ENCODE data around the gene VAT1L.

The VAT1L gene

GRCh38 chr16:77788181-77789084 lies at the start of gene VAT1L:
VAT1L (plus strand) TSS chr16:77788564; CDS start chr16:77788683, 119 bp downstream.
- DNase-seq (ENCODE audit: low spot score) = no peak

- DNase-seq (ENCODE audit: low spot score) = no peak
Measured at GRCh38 chr16:77738706-77739558, 49.4 kb upstream of the VAT1L start.

- DNase-seq (ENCODE audit: low spot score) = no peak
Measured at GRCh38 chr16:77739559-77739892, 48.8 kb upstream of the VAT1L start.

DNA sequence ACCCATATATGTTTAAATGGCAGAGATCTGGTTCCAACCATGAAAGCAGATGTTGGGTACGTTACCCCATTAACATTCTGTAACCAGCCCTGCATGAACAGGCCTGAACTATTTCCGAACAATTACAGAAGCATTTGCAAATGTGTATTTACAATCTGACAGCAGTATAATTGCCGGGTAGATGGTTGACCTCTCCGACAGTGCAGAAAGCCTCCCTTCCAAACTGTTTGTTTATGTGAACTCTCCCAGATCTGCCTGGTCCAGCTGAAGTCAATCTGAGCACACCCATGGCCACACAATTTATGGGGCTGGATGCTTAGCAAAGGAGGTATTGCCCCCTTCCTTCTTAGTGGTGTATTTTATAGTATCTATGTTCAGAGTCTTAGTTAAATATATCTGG lies 44.2 kb upstream of the VAT1L start:
- DNase-seq (ENCODE audit: low spot score) = no peak

GRCh38 chr16:77745972-77746371 lies 42.4 kb upstream of the VAT1L start:
- no peak for DNase-seq (ENCODE audit: low spot score)

- DNase-seq (ENCODE audit: low spot score) = no peak
Measured at GRCh38 chr16:77748421-77749005, 39.9 kb upstream of the VAT1L start.

DNA sequence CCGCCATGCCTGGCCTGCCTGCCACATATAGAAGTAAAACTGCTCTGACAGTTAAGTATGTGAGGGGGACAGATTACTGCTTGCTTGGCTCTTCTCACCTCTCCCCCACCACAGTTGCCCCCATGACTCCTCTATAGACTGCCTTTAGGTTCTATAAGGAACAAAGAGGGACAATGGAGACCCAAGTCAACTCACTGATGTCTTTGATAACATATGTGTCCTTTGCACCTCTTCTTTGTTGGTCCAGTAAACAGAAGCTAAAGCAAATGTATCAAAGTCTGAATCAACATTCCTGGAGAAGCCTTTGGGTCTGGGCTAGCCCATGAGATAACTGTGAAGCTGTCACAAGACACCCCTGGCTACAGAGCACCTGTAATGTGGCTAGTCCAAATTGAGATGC lies 38.9 kb upstream of the VAT1L start:
- no peak for DNase-seq (ENCODE audit: low spot score)

DNA sequence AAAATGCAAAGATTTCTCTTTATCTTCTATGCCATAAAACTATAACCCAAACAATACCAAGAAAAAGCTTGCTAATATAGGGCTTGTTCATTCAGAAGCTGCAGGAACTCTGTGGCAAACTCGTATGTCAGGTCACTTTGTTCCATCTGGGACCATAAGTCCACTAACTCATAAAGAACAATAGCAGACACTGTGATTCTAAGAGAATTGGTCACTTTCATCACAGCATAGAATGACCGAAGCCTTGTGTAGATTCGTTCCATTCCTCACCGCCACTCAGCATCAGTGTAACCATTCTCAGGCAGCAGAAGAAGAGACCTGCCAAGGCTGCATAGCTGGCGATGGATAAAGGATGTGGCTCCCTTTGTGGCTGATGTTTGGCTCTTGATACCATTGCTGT lies 30.3 kb upstream of the VAT1L start:
- DNase-seq (ENCODE audit: low spot score) = no peak

DNA sequence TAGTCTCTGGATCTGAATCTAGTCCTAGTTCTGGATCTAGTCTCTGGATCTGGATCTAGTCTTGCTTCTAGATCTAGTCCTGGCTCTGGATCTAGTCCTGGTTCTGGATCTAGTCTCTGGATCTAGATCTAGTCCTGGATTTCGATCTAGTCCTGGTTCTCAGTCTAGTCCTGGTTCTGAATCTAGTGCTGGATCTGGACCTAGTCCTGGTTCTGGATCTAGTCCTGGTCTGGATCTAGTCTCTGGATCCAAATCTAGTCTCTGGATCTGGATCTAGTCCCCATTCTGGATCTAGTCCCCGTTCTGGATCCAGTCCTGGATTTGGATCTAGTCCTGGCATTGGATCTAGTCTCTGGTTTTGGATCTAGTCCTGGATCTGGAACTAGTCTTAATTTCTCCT lies 29.9 kb upstream of the VAT1L start:
- no peak for DNase-seq (ENCODE audit: low spot score)

DNA sequence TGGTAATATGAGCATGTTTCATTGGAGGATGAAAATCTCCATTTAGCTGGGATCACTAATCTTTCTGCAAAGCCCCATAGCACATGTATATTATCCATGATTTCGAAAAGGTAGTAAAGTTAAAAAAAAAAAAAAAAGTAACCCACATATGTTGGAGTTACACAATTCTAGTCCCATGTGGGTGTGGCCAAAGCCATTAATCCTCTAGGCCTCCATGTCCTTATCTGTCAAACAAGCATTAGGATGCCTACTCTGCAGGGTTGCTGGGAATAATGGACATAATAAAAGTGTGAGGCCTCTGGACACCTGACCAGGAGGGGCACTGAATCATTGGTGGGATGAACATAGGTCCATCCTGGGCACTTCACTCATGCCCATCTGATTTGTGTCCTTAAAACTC lies 29.2 kb upstream of the VAT1L start:
- DNase-seq (ENCODE audit: low spot score) = no peak

GRCh38 chr16:77759821-77760220 lies 28.5 kb upstream of the VAT1L start:
- no peak for DNase-seq (ENCODE audit: low spot score)

GRCh38 chr16:77760800-77761199 lies 27.6 kb upstream of the VAT1L start:
- no peak for DNase-seq (ENCODE audit: low spot score)

- no peak for DNase-seq (ENCODE audit: low spot score)
Measured at GRCh38 chr16:77761204-77761603, 27.2 kb upstream of the VAT1L start.

GRCh38 chr16:77762262-77762661 lies 26.1 kb upstream of the VAT1L start:
- DNase-seq (ENCODE audit: low spot score) = no peak

GRCh38 chr16:77763994-77764393 lies 24.4 kb upstream of the VAT1L start:
- DNase-seq (ENCODE audit: low spot score) = no peak

DNA sequence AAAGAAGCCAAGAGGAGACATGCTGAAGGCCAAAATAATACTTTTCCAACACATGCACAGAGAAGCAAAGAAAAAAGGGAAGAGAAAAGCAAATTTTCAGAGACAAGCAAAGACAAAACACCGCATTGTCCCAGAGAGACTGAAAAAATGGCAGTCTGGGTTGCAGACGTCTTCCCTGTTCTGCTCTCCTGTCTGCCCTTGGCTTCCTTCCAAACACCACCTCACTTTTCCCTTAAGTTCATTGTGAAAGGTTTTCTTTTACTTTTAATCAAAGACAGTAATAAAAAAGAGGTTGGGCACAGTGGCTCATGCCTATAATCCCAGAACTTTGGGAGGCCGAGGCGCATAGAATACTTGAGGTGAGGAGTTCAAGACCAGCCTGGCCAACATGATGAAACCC lies 21.2 kb upstream of the VAT1L start:
- no peak for DNase-seq (ENCODE audit: low spot score)

DNA sequence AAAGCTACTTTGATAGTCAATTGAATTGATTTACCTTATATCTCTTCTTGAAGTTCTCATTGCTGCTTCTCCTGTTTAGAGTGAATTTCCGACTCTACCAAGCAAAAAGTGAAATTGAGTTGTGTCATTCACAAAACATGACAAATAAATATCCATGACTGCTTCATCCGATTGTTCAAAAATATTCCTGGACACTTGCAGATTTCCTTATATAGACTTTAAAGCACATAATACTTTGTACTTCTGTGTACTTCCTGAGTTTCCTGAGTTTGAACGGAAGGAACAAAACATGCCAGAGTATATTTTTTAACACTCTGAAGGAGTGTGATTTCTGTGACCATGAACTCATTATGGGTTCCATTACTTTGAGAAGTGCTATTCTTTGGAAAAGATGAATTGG lies 20.5 kb upstream of the VAT1L start:
- DNase-seq (ENCODE audit: low spot score) = no peak

DNA sequence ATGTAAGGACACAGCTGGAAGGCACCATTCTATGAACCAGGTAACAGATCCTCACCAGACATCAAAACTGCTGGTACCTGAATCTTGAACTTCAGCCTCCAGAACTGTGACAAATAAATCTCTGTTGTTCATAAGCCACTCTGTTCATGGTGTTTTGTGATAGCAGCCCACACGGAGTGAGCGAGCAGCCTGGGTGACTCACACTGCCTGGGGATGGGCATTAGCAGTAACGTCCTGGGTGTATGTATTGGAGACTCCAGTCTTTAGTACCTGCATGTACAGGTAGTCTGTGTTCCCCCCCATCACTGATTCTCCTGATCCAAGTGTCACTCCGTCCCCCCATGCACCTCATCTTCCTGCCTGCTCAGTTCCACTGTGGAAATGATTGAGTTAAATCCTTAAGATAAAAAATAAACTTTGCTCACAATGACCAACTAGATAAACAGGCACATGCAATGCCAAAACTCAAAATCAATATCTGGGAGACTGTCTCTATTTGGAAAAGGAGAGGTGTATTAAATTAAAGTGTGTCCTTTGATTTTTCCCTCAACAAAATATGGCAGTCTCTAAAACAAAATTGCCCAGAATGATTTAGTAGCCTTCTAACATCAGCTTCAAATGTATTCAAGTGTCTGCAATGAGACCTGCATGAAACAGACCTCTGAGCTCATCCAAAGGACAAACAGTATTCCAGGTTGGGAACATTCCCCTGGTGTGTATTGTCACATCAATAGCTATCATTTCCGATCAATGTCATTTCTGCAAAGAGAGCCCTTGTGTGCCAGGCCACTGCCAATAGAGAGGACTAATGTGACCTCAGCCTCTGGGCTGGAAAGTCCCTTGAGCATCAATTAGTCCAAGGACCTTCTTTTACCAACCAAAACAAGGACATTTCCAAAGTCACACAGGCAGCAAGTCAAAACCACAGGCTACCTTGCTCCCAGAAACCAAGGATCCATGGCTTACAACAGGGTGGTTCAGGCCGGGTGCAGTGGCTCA lies 12.2 kb upstream of the VAT1L start:
- no peak for DNase-seq (ENCODE audit: low spot score)

DNA sequence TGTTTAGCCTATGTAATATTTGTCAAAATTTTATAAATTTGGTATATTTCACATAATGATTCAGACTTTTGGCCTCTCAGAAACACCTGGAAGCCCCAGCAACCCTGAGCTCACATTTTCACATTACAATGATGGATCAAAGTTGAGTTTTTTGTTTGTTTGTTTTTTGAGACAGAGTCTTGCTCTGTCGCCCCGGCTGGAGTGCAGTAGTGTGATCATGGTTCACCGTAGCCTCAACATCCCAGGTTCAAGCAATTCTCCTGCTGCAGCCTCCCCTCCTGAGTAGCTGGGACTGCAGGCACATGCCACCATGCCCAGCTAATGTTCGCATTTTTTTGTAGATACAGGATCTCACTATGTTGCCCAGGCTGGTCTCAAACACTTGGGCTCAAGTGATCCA lies 10.6 kb upstream of the VAT1L start:
- no peak for DNase-seq (ENCODE audit: low spot score)

DNA sequence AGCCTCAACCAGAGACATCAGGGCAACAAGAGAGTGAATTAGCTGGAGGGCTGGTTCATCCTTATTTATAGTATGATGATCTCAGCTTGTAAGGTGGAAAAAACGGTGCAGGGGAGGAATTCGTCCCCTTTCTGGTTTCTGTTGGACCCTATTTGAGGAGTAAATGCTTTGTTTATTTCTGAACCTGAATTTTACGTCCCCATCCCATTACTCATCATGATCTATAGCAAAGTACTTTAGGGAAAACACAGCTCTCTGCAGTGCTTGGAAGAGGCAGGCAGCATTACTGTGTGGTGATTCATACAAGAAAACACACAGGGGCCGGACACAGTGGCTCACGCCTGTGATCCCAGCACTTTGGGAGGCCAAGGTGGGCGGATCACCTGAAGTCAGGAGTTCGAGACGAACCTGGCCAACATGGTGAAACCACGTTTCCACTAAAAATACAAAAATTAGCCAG lies 8.0 kb upstream of the VAT1L start:
- no peak for DNase-seq (ENCODE audit: low spot score)

DNA sequence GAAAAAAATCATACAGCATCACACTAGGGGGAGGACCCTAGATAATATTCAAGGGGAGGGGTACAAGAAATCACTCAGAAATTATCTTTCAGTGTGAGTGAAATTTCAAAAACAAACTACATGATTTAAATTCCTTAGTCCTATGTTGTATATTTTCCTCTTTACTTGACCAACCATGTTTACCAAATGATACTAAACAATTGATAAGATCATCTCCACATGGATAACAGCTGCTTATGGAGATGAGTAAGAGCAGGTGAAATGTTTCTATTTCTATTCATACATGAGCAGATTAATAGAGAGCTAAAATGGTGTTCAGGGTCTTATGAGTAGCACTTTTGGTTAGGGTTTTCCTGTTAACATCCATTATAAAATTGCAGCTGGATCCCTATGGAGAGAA lies 7.3 kb upstream of the VAT1L start:
- DNase-seq (ENCODE audit: low spot score) = no peak

DNA sequence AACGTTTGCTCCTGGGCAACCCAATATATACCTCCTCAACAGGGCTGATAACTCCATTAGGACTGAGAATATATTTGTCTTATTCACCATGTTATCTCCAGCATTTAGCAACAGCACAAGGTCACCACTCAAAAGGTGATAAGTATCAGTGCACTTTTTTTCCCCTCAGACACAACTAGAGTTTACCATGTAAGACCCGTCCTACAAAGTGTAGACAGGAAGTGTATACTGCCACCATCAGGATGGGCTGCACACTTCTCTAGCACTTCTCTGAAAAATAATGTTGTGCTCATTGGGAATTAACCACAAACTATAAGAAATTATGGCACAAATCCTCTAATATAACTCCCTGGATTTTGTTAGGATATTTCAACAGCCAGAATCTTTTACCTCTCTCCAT lies 5.7 kb upstream of the VAT1L start:
- DNase-seq (ENCODE audit: low spot score) = no peak
